MG63 (cell line): ENCODE data around the gene ALG1. TPM values are rescaled to one million over a fixed set of nuclear protein-coding genes. Genes with fewer than 3 reads are reported as not detected.

Source experiments
- DNase-seq: peaks from one replicate; pipeline ENCODE4 v3.0.0-alpha.2; 2020
- H3K27me3 ChIP-seq: fragments of 250-450 bp; sonication (Bioruptor Pico); 2 replicates; pipeline ENCODE4 v1.5.1; 2020; ENCODE audit warnings: mild to moderate bottlenecking, moderate library complexity
- H3K36me3 ChIP-seq: fragments of 250-450 bp; sonication (Bioruptor Pico); 2 replicates; pipeline ENCODE4 v1.5.1; 2020; ENCODE audit warnings: mild to moderate bottlenecking, moderate library complexity
- H3K4me3 ChIP-seq: fragments of 250-450 bp; sonication (Bioruptor Pico); 2 replicates; pipeline ENCODE4 v1.5.1; 2020; ENCODE audit warnings: mild to moderate bottlenecking, moderate library complexity
- H3K9me3 ChIP-seq: fragments of 250-450 bp; sonication (Bioruptor Pico); 2 replicates; pipeline ENCODE4 v1.5.1; 2020; ENCODE audit warnings: mild to moderate bottlenecking, moderate library complexity
- total RNA-seq: library from RNA; depleted of rRNA; stranded (reverse); fragments of >200 nt; shearing (Covaris generic); gene quantifications from 2 replicates; pipeline ENCODE4 v1.2.3, GENCODE V29; 2014; ENCODE audit warnings: low replicate concordance; rRNA removed

ALG1 gene, protein sequence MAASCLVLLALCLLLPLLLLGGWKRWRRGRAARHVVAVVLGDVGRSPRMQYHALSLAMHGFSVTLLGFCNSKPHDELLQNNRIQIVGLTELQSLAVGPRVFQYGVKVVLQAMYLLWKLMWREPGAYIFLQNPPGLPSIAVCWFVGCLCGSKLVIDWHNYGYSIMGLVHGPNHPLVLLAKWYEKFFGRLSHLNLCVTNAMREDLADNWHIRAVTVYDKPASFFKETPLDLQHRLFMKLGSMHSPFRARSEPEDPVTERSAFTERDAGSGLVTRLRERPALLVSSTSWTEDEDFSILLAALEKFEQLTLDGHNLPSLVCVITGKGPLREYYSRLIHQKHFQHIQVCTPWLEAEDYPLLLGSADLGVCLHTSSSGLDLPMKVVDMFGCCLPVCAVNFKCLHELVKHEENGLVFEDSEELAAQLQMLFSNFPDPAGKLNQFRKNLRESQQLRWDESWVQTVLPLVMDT
- 30.4 and 53.2 TPM in 2 replicates for total RNA-seq

DNA sequence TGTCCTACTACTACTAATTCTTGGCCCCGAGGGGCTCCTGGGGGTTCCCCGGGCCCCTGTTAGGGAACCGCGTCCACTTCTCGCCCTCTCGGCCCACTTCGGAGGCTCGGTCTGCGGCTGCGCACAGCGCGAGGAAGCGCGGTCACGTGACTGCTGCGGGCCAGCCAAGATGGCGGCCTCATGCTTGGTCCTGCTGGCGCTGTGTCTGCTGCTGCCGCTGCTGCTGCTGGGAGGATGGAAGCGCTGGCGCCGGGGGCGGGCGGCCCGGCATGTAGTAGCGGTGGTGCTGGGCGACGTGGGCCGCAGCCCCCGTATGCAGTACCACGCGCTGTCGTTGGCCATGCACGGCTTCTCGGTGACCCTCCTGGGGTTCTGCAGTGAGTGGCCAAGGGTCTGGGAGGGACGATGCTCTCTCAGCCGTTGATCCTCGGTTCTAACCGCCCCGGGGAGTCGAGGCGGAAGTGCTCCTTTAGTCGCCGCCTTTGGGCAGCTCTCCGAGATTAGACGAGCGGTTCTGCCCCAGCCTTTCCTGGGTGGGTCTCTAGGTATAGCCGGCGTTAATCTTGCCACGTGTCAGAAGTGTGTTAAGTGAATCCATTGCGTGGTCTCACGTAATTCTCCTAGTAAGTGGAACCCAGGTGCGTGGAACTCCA lies at the start of gene ALG1:
TSS of gene ALG1 (plus strand) at position 163 of the 653 bp plus-strand sequence. CDS start at position 170, 7 bp downstream.
- Histone ChIP-seq H3K36me3 (peaks cover 34% of the 10 kb centered on the region), H3K9me3 (no peaks in the 10 kb centered on the region), H3K4me3 (peak within 1 kb of the TSS; percentile 85), H3K27me3 (peaks cover 12% of the 10 kb centered on the region)
- DNase-seq: peak; percentile 89

DNA sequence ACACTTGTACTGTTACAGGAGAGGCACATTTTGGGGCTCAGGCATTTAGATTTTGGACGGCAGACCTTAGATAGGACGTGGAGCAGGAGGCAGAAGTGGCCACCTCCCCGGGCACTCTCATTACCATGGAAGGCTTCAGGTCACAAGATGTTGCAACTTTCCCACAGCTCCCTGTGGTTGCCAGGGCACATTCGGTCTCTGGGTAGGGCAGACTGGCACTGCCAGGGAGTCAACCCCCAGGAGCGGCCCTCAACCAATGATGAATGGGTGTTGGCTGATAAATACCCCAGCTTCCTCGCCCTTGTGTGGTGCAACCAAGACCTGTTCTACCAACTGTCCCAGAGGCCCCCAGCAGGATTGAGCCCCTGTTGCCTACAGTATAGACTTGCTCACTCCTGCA lies 49.1 kb upstream of the ALG1 start:
- H3K9me3 ChIP-seq: no peaks in the 10 kb centered on the region
- H3K27me3 ChIP-seq: no peaks in the 10 kb centered on the region
- DNase-seq: no peak
- H3K36me3 ChIP-seq: no peaks in the 10 kb centered on the region
- no peak overlapping the region for H3K4me3 ChIP-seq

DNA sequence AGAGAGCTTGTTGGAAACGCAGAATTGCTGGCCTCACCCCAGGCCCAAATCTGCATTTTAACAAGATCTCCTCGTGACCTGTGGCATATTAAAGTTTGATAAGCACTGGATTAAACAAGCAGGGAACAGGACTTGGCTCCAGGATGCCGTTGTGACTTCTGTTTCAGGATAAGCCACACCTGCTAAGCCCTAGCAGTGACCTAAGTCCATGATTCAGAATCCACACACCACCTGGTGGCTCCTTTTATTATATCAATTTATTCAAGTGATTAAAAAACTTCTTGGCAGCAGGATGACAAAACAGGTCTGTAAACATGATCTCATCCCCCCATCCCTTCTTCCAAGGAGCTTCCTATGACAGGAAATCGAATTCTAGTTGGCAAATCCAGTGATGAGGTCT lies 47.0 kb upstream of the ALG1 start:
- no peaks in the 10 kb centered on the region for H3K36me3 ChIP-seq
- no peaks in the 10 kb centered on the region for H3K9me3 ChIP-seq
- no peak overlapping the region for H3K4me3 ChIP-seq
- DNase-seq: no peak
- H3K27me3 ChIP-seq: no peaks in the 10 kb centered on the region

DNA sequence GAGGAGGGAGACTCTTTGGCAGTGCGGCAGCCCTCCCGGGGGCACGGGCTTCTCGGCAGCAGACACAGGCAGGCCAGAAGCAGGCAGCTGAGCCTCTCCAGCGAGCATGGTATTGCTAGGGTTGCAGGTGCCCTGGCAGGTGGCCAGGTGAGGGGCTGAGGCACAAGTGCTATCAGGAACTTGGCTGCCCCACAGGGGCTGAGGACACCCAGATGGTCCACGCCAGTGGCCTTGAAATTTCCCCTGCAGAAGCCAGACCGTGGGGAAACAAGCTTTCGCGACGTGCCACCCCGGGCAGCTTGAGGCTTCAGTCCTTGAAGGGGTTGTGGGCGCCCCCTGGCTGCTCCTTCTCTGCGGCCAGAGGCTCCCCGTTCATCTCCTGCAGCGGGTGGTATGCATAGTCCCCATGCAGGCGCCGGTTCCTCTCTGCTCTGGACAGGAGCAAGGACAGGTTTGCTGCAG lies 46.4 kb upstream of the ALG1 start:
- H3K27me3 ChIP-seq: no peaks in the 10 kb centered on the region
- peak; percentile 26 for DNase-seq
- H3K4me3 ChIP-seq: no peak overlapping the region
- H3K36me3 ChIP-seq: no peaks in the 10 kb centered on the region
- no peaks in the 10 kb centered on the region for H3K9me3 ChIP-seq

DNA sequence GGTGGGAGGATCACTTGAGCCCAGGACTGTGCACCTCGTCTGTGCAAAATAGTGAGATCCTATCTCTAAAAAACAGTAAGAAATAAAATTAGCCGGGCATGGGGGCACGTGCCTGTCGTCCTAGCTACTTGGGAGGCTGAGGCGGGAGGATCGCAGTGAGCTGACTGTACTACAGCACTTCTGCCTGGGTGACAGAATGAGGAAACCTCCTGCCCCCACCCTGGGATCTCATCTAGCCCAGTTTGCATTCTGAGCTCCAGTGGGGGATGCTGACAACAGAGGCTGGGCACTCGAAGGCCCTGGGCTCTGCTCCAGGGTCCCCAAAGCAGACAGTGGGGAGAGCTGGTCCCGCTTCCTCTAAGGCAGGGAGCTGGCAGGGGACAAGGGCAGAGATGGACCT lies 45.0 kb upstream of the ALG1 start:
- no peaks in the 10 kb centered on the region for H3K36me3 ChIP-seq
- H3K27me3 ChIP-seq: no peaks in the 10 kb centered on the region
- DNase-seq: no peak
- H3K9me3 ChIP-seq: no peaks in the 10 kb centered on the region
- H3K4me3 ChIP-seq: no peak overlapping the region

DNA sequence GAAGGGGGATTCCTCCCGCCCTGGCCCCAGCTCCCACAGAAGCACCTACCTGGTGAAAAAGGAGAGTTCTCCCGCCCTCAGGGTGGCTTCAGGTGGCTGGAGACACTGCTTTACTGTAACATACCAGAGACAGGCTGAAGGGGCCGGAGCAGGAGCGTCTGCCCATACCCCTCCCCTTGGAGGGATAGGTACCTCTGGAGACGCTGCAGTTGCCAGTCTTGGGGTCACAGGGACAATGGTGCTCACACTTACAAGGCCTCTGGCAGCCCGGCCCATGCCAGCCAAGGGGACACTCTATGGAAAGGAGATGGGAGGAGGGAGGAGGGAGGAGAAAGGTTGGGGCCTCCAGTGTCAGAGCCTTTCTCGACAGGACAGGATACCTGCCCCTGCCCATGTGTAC lies 44.6 kb upstream of the ALG1 start:
- Histone ChIP-seq H3K27me3 (no peaks in the 10 kb centered on the region), H3K36me3 (no peaks in the 10 kb centered on the region), H3K9me3 (no peaks in the 10 kb centered on the region), H3K4me3 (no peak overlapping the region)
- DNase-seq: no peak

DNA sequence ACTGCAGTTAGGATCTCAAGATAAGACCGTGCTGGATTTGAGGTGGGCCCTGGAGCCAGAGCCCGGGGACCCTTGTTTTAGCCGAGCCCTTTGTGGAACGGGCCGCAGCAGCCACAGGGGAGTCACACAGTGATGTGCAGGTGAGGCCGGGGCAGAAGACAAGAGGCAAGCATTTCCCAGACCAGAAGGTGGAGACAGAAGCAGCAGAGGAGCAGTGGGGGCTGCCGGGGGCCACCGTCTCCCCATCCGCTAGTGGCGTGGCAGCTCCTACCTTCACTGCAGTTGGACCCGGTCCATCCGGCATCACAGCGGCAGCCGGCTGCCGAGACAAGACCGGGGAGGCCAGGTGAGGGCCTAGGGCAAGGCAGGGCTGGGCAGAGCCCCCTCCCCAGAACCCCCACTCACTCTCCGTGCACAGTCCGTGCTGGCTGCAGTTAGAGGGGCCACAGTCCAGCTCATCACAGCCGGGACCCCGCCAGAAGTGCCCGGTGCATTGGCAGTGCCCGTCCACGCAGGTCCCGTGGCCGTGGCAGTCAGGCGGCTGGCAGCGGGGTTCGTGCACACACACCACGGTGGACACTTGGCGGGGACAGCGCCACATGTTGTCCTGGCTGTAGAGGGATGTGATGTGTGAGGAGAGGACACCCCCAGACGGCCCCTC lies 43.9 kb upstream of the ALG1 start:
- H3K4me3 ChIP-seq: no peak overlapping the region
- H3K27me3 ChIP-seq: no peaks in the 10 kb centered on the region
- no peak for DNase-seq
- H3K36me3 ChIP-seq: no peaks in the 10 kb centered on the region
- no peaks in the 10 kb centered on the region for H3K9me3 ChIP-seq

DNA sequence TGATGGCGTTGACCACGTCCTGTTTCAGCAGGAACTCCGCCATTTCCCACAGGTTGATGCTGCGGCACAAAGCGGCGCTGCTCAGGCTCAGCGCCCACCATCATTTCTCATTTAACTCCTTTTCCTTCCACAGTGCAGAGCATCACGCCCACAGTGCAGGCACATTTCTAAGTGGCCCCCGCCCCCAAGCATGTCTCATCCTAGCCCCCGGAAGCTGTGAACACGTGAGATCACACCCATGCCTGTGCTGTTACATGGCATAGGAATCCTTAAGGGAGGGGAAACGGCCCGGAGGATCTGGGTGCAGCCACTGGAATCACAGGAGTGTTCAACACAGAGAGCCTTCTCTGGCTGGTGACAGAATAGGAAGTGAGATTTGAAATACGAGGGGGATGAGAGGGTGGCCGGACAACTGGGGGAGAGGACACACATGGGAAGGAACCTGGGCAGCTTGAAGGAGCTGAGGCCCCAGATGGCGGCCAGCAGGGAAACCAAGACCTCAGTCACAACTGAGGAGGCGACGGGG lies 42.6 kb upstream of the ALG1 start:
- Histone ChIP-seq H3K4me3 (no peak overlapping the region), H3K9me3 (no peaks in the 10 kb centered on the region)

DNA sequence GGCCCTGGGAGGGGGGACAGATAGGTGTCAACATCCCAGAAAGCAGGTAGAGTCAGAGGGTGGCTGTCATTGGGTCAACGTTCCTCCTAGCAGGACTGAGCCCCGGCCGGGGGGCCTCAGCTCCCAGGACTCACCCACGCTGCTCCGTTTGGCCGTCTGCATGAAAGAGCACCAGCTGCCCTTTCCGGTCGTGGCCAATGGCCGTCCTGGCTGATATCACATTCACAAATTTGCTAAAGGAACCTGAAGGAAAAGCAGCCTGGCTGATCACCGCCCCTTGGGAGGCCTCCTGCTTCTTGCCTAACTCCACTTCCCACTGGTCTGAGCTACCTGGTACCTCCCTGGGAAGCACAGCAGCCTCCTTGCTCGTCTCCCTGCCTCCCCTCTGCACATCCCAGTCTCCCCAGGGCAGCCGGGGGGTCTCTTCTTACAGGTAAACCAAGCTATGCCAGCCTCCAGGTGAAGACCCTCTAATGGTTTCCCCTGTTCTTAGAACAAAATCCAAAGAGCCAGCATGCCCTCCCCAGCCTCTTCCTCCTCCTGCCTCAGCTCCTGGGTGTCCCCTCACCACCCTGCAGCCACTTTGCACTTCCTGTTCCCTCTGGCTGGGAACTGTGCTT lies 41.3 kb upstream of the ALG1 start:
- Histone ChIP-seq H3K4me3 (no peak overlapping the region), H3K36me3 (no peaks in the 10 kb centered on the region), H3K27me3 (no peaks in the 10 kb centered on the region), H3K9me3 (no peaks in the 10 kb centered on the region)
- DNase-seq: no peak

More for the DNA sequence above, 42.6 kb upstream of the ALG1 start:
- Histone ChIP-seq H3K36me3 (no peaks in the 10 kb centered on the region), H3K27me3 (no peaks in the 10 kb centered on the region)
- no peak for DNase-seq

DNA sequence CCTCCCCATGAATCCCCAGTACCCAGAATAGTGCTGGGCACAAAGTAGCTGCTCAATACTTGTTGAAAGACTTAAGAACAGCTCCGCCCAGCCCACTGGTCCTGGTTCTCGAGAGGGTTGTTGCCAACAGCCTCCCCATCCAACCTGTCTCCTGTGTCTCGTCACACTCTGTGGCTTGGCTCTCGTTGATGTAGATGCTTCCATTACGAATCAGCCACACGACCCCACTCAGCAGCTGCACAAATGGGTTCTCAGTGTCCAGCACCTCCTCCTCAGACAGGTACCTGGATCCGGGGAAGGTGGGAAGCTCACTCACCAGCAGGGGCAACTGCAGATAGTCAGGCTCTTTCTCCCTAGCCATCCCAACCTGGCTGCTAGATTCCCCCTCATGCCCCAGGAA lies 40.0 kb upstream of the ALG1 start:
- Histone ChIP-seq H3K36me3 (no peaks in the 10 kb centered on the region), H3K9me3 (no peaks in the 10 kb centered on the region), H3K4me3 (no peak overlapping the region), H3K27me3 (no peaks in the 10 kb centered on the region)
- no peak for DNase-seq

DNA sequence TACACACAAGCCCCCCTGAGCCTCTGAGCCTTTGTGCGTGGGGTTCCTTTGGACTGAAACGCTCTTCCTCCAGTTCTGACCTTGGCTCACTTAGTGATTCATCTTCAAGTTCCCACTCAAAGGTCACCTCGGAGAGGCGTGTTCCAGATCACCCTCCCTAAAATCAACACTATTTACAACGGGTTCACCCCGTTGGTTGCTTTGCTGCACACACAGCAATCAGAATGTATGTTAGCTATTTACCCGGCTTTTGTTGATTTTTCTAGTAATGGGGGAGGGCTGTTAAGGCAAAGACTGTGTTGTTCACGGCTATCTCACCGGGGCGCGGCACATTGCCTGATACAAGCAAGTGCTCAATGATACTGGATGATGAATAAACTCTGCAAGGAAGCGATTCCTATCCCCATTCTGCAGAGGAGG lies 38.9 kb upstream of the ALG1 start:
- H3K4me3 ChIP-seq: peak overlapping the region; percentile 97
- no peak for DNase-seq
- no peaks in the 10 kb centered on the region for H3K27me3 ChIP-seq
- no peaks in the 10 kb centered on the region for H3K36me3 ChIP-seq
- H3K9me3 ChIP-seq: no peaks in the 10 kb centered on the region

DNA sequence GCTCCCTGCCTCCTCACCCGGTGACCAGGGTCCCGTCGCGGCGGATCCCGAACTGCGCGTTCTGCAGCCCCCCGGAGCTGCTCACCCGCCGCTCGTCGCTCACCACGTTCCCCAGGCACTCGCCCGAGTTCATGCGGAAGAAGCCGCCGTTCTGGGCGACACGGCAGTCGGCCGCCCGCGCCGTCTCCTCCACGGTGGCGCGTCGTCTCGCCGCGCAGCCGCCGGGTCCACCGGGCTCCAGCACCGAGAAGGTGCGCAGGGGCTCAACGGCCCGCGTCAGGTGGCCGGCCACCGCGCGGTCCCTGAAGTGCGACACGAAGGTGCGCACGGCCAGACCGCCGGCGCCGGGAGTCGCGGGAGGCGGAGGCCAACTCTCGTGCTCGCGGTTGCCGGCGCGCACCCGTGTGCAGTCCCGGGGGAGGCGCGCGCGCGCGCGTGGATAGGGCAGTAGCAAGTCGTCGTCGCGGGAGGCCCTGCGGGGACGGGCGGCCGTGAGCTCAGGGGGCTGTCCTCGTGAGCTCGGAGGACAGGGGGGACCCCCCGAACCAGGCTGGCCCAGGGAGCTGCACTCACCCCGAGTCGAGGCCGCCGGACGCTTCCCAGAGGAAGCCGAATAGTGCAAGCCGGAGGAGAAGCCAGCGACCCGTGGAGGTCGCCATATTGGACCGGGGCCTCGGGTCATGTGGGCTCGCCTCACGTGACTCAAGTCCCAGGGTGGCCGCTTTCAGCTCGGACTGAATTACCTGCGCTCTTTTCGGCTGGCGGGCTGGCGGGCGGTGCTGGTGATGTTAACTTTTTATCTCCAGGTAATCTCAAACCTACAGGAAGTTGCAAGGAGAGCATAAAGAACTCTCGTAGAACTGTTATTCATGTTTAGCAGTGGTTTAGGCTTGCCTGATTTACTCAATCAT lies 38.1 kb upstream of the ALG1 start, which contains the start of gene NAGPA:
TSS of gene NAGPA (minus strand) at position 680 of the 911 bp plus-strand sequence. CDS start at position 659, 21 bp downstream.
- H3K27me3 ChIP-seq: no peaks in the 10 kb centered on the region
- peak within 1 kb of the TSS; percentile 97 for H3K4me3 ChIP-seq

DNA sequence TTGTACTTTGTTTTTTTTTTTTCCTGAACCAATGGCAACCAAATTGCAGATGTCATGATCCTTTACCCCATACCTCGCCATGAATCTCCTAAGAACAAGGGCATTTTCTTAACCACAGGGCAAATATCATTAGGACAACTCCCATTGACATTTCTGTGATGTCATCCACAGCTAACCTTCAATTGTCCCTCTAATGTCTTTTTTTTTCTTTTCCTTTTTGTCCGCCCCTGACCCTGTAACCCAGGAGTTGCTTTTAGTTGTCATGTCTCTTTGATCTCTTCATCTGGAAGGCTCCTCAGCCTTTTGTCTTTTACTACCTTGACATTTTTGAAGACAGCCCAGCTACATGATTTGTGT lies 37.5 kb upstream of the ALG1 start:
- no peak for DNase-seq
- Histone ChIP-seq H3K27me3 (no peaks in the 10 kb centered on the region), H3K9me3 (no peaks in the 10 kb centered on the region), H3K36me3 (no peaks in the 10 kb centered on the region), H3K4me3 (peak overlapping the region; percentile 97)

More for the DNA sequence above, 38.1 kb upstream of the ALG1 start, which contains the start of gene NAGPA:
- Histone ChIP-seq H3K9me3 (no peaks in the 10 kb centered on the region), H3K36me3 (no peaks in the 10 kb centered on the region)
- DNase-seq: peak; percentile 84

DNA sequence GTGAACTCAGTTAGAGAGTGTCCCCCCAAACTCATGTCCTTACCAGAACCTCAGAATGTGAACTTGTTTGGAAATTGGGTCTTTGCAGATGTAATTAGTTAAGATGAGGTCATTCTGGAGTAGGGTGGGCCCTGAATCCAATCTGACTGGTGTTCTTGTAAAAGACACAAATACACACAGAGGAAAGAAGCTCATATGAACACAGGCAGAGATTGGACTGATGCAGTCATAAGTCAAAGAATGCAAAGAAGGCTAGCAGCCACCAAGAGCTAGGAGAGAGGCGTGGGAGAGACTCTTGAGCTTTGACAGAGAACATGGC lies 35.8 kb upstream of the ALG1 start:
- Histone ChIP-seq H3K27me3 (no peaks in the 10 kb centered on the region; the same call in 1 of the 2 replicates), H3K4me3 (no peak overlapping the region), H3K9me3 (no peaks in the 10 kb centered on the region), H3K36me3 (no peaks in the 10 kb centered on the region)
- DNase-seq: no peak

DNA sequence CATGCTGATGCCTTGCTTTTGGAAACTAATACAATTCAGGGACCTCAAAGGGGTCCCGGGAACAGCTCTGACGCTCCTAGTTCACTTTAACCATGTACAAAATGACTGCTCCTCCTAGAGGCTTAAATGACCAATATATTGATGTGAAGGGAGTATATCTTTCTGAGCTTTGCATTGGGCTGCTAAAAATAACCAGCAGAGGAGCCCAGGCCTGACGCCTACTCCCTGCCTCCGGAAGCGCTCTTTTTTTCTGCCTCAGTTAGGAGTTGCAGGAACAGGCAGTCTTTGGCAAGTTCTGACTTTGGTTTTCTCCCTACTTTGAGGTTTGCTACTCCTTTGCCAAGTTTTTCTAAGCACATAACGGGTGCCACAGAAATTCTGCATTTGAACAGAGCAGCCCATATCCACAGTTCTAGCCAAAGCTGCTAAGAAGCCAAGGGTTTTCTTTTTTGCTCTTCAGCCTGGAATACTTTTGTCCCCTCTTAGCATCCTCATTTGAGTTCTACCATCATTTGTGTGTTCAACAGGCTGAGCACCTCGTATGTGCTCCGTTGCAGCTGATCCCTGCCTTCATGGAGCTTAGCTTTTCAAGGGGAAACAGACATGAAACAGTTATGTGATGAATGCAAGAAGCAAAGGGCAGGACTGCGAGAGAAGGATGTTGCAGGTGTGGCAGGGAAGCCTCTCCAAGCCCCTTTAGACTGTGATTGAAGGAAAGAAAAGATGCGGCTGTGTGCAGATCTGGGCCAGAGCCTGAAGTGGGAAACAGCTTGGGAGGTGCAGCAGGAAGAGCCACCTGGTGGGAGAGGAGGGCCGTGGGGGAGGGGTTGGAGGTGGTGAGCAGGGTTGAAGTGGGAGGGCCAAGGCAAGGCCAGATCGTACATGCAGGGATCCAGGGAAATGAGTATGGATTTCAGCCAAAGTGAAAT lies 35.2 kb upstream of the ALG1 start:
- Histone ChIP-seq H3K27me3 (no peaks in the 10 kb centered on the region; the same call in 1 of the 2 replicates), H3K36me3 (no peaks in the 10 kb centered on the region), H3K9me3 (no peaks in the 10 kb centered on the region), H3K4me3 (no peak overlapping the region)
- no peak for DNase-seq
